Heart left ventricle (tissue), 16 donors: ENCODE measurements around the gene SZRD1. TPM values are rescaled to one million over a fixed set of nuclear protein-coding genes. Genes with fewer than 3 reads are reported as not detected.
A peak's percentile ranks its signal among the peaks of the same experiment; 100 is the strongest.

Experiments used
- ATAC-seq, 4 donors: fragments of 200-7000 bp; cut with Tn5 transposase; one replicate each; pipeline ENCODE4 v1.9.1; 2020 to 2022; ENCODE audit warnings: moderate library complexity in 4 of 4, mild to moderate bottlenecking in 3 of 4, moderate number of reproducible peaks in 1 of 4
- DNase-seq, 5 donors: peaks; one replicate each; pipeline ENCODE4 v3.0.0-alpha.2; 2020
- H3K27ac ChIP-seq, 12 donors: fragments of 200-600 bp; sonication (generic) in 4 of 12; one replicate each; pipeline versions ENCODE4 v1.5.0 to v1.8.0; 2016 to 2022; ENCODE audit warnings: mild to moderate bottlenecking in 2 of 12
- H3K27me3 ChIP-seq, 9 donors: fragments of 200-600 bp; sonication (generic) in 2 of 9; one replicate each; pipeline versions ENCODE4 v1.5.1 to v1.8.0; 2016 to 2022; ENCODE audit warnings: mild to moderate bottlenecking in 3 of 9
- H3K36me3 ChIP-seq, 9 donors: fragments of 200-600 bp; sonication (generic) in 2 of 9; one replicate each; pipeline versions ENCODE4 v1.5.0 to v1.8.0; 2018 to 2022; ENCODE audit warnings: mild to moderate bottlenecking in 2 of 9
- H3K4me1 ChIP-seq, 12 donors: fragments of 200-600 bp; sonication (generic) in 4 of 12; one replicate each; pipeline versions ENCODE4 v1.5.0 to v1.8.0; 2016 to 2022; ENCODE audit warnings: mild to moderate bottlenecking in 3 of 12
- H3K4me3 ChIP-seq, 12 donors: fragments of 200-600 bp; sonication (generic) in 4 of 12; one replicate each; pipeline versions ENCODE4 v1.5.0 to v1.8.0; 2017 to 2022; ENCODE audit warnings: mild to moderate bottlenecking in 9 of 12, moderate library complexity in 4 of 12
- H3K9me3 ChIP-seq, 12 donors: fragments of 200-600 bp; sonication (generic) in 4 of 12; one replicate each; pipeline versions ENCODE4 v1.5.0 to v1.8.0; 2016 to 2022; ENCODE audit warnings: mild to moderate bottlenecking in 1 of 12
- POLR2A ChIP-seq, 2 donors: fragments of 450-650 bp; IDR thresholded peaks; one replicate each; pipeline ENCODE4 v1.6.1; 2017; ENCODE audit warnings: antibody characterized with exemption in 2 of 2, mild to moderate bottlenecking in 2 of 2, moderate library complexity in 2 of 2
- WGBS, 4 donors: extraction: QIAGEN DNeasy Blood & Tissue Kit in 2 of 4; methylation state at CpG; one replicate each; pipeline versions ENCODE4 v1.1.5 to v1.1.7; 2013 to 2018; 5-methylcytosine and 5-hydroxymethylcytosine counted together
- intact Hi-C, 10 donors: fragments of 100-400 bp; cut with DNase I; formaldehyde crosslinking; loops; one replicate each; pipeline versions ENCODE4 v1.11.1 to v1.14.2; 2022
- polyA plus RNA-seq, 2 donors: library from polyadenylated mRNA; stranded (reverse); fragments of 200-250 nt; gene quantifications; one replicate each; pipeline ENCODE4 v1.2.3, GENCODE V29; 2013
- total RNA-seq, 9 donors: library from RNA; depleted of rRNA in 2 of 9; stranded (reverse); fragments of >200 nt in 2 of 9; fragmentation: NEBNext Ultra II Directional in 3 of 9; extraction: Animal tissue kit (Norgen Biotek cat#: 25700) in 3 of 9; gene quantifications; one replicate each; pipeline versions ENCODE4 v1.1.0 to v1.2.4, GENCODE V29; 2016 to 2023
- TF ChIP-seq, protein P1 (sequence below), 12 donors: fragments of 200-600 bp; sonication (generic) in 4 of 12; IDR thresholded peaks; one replicate each; pipeline versions ENCODE4 v1.5.0 to v1.8.0; 2018 to 2022; ENCODE audit warnings: antibody characterized with exemption in 12 of 12, mild to moderate bottlenecking in 5 of 12
- donor health status: ischemic (EF 13 %, LVEDD 7.1; RV severe dilation, severe dysfunction).
- donor health status: healthy with polysubstance abuse.
- donor health status: DM: no; HTN: yes; CAD: no.
- donor health status: DM: no; HTN: no; CAD: no.
- donor health status: ischemic (EF 25% LVEDD 6.9; RV normal size, moderate dysfunction).
- donor health status: ischemic (EF 25% LVEDD 5.7; RV mildly dilated, moderate dysfunction).
- donor health status: healthy.
- donor health status: DM: yes; HTN: yes; CAD: no.
- donor health status: ischemic (EF 35%, LVEDD 5.7; RV mildly dilated, moderate dysfunction).
- donor health status: nonischemic (EF 11% LVEDD 7.7; RV severe dilation, severe dysfunction).
- donor health status: DM: yes; HTN: yes; CAD: no.
- donor health status: PGD.
- donor health status: ischemic (EF 29% LVEDD 5.4; RV normal size, mild dysfunction).
- donor health status: nonischemic (EF 23%, LVEDD 6.1; RV moderate dilation, normal function).

Gene SZRD1
- total and polyA plus RNA-seq, 11 donors = 54.4 to 140 (median 94.4) TPM

- TF ChIP-seq, protein P1, sequence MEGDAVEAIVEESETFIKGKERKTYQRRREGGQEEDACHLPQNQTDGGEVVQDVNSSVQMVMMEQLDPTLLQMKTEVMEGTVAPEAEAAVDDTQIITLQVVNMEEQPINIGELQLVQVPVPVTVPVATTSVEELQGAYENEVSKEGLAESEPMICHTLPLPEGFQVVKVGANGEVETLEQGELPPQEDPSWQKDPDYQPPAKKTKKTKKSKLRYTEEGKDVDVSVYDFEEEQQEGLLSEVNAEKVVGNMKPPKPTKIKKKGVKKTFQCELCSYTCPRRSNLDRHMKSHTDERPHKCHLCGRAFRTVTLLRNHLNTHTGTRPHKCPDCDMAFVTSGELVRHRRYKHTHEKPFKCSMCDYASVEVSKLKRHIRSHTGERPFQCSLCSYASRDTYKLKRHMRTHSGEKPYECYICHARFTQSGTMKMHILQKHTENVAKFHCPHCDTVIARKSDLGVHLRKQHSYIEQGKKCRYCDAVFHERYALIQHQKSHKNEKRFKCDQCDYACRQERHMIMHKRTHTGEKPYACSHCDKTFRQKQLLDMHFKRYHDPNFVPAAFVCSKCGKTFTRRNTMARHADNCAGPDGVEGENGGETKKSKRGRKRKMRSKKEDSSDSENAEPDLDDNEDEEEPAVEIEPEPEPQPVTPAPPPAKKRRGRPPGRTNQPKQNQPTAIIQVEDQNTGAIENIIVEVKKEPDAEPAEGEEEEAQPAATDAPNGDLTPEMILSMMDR (IDR thresholded peaks at IDR 0.05) = no peak
- TF ChIP-seq POLR2A (IDR thresholded peaks at IDR 0.05) = no peak
- WGBS, 4 donors = 59 to 71% (median 69%) methylated on average over 9 of the region's 9 CpGs
- ATAC-seq (no peak), DNase-seq (peak in 1 of 5 donors; percentile 33)
- H3K27ac ChIP-seq = peak overlapping the region in 1 of 12 donors; percentile 49
- H3K4me1 ChIP-seq = no peaks in the 10 kb centered on the region
- peaks cover 0 to 5% (median 0%) of the 10 kb centered on the region in 9 donors for H3K27me3 ChIP-seq
- intact Hi-C loops = loop anchor here in 1 of 10 donors (10.0 kb wide), 1 partner anchor 64 kb away; no protein-coding TSS in a partner anchor
- H3K4me3 ChIP-seq = no peak overlapping the region
- H3K36me3 ChIP-seq = no peaks in the 10 kb centered on the region
- H3K9me3 ChIP-seq = no peaks in the 10 kb centered on the region
These were observed 53.5 kb downstream of the SZRD1 start for GRCh38 chr1:16420424-16421118.

DNA sequence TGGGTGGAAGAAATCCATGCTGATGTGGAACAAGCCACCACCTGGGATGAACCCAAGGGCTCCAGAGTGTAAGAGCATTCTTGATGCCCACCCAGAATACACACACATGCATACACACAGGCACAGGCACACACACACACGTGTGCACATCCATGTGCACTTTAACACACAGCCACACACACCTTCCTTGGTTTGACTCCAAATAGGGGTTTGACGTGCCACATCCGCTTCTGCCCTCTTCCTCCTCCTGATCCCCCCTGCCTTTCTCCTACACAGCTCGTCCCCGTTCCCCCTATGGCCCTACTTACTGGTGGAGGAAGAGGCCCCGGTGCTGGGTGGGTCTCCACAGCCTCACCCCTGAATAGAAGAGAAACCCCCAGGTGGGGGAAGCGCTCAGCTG, 54.2 kb downstream of the SZRD1 start:
- H3K9me3 ChIP-seq = no peaks in the 10 kb centered on the region
- TF ChIP-seq, protein P1 (IDR thresholded peaks at IDR 0.05) = no peak
- no peak for TF ChIP-seq POLR2A (IDR thresholded peaks at IDR 0.05)

DNA sequence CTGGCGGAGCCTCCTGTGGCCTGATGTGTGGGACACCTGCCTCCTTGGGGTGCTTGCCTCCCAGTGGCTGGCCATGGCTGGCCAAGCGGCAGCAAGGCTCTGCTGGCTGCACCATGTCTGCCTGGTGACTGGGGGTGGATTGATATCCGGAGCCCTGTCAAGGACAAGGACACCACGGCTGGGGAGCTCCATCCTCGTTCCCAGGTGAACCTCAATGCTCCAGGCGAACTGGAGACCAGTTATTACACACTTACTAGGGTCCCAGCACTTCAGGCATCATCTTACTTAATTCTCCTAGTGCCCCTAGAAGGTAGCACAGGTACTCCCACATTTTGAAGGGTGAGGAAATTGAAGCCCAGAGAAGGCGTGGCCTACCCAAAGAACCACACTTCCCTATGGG, 55.0 kb downstream of the SZRD1 start:
- Histone ChIP-seq H3K36me3 (no peaks in the 10 kb centered on the region), H3K4me3 (no peak overlapping the region), H3K27me3 (peaks cover 0 to 5% (median 0%) of the 10 kb centered on the region in 9 donors), H3K9me3 (no peaks in the 10 kb centered on the region), H3K27ac (no peak overlapping the region), H3K4me1 (no peaks in the 10 kb centered on the region)
- intact Hi-C loops = loop anchor here in 1 of 10 donors (10.0 kb wide), 1 partner anchor 63 kb away; no protein-coding TSS in a partner anchor
- peak in 1 of 5 donors; percentile 45 for DNase-seq
- WGBS, 4 donors = 84 to 98% (median 88%) methylated on average over 4 to 7 of the region's 7 CpGs
- TF ChIP-seq POLR2A (IDR thresholded peaks at IDR 0.05) = no peak
- TF ChIP-seq, protein P1 (IDR thresholded peaks at IDR 0.05) = no peak
- ATAC-seq = no peak

More for the DNA sequence above, 54.2 kb downstream of the SZRD1 start:
- ATAC-seq (no peak), DNase-seq (no peak)
- Histone ChIP-seq H3K27ac (peak overlapping the region in 1 of 12 donors; percentile 49), H3K4me1 (no peaks in the 10 kb centered on the region), H3K4me3 (no peak overlapping the region), H3K36me3 (no peaks in the 10 kb centered on the region), H3K27me3 (peaks cover 0 to 5% (median 0%) of the 10 kb centered on the region in 9 donors)
- WGBS, 4 donors = 79 to 83% (median 81%) methylated on average over 7 of the region's 7 CpGs
- intact Hi-C loops = loop anchor here in 1 of 10 donors (10.0 kb wide), 1 partner anchor 64 kb away; no protein-coding TSS in a partner anchor
